ENCODE measurements around the gene TBPL1. TPM values are rescaled to one million over a fixed set of nuclear protein-coding genes. Genes with fewer than 3 reads are reported as not detected.

Gene TBPL1
- polyA plus RNA-seq, 2 of the 4 experiments (the other 2 are of a cell fraction) = 22.4 to 41.1 TPM

DNA sequence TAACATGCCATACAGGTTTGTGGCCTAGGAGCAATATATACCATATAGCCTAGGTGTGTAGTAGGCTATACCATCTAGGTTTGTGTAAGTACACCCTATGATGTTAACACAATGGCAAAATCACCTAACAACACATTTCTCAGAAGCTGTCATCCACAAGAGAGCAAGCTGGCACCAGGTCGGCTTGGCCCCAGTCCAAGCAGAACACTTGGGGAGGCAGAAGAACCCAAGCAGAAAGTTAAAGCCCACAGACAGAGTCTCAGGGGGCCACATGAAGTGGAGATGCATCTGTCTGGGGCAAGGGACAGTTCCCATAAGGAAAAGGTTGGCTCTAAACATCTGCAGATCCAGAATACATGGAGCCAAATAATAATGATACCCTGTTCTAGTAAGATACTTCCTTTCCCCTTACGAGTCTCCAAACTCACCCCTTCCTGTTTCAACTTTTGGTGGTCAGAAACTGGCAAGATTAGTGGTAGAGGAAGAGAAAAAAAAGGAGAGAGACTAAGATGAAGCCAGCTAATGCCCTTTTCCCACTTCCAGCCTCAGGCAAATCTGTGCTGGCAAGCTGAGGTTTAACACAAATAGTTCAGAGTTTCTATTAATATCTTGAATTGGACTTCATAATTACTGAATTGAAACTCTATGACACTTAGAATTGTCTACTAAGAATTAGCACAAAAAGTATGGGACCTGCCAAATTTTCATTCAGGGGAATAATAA, 34.7 kb upstream of the TBPL1 start (continued):
- TF ChIP-seq EP300 (IDR thresholded peaks at IDR 0.05) = no peak

DNA sequence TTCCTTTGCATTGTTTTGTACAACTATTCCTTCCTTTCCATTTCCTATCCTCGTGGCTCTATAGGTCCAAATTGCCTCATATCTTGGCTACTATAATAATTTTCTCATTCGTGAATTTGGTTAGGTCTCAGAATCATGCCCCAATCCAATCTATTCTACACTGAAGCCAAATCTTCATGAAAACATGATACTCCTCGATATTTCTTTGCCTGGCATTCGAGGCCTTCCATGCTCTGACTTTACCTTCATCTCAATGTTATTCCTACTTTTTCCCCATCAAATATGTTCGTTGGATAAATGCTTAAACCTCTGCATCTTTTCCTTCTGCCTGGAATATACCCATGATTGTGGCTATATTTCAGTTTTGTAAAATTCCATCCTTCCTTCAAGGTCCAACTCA, 33.7 kb upstream of the TBPL1 start:
- no peak for DNase-seq (ENCODE audit: low read depth in 1 of 2, low spot score in 1 of 2)
- H3K4me3 ChIP-seq = no peak overlapping the region
- peaks cover 23% of the 10 kb centered on the region for H3K4me1 ChIP-seq
- no peak for FAIRE-seq
- ChIA-PET POLR2A (no interaction called here), CTCF (interaction anchor here (1.4 kb wide), 1 partner anchor 82 kb away, joined by 8 read pairs; no protein-coding TSS in a partner anchor)
- no peak for ATAC-seq
- H3K4me2 ChIP-seq = no peak overlapping the region
- 92% methylated on average over 5 of the region's 5 CpGs for WGBS (ENCODE audit: missing lambda C conversion rate)
- H3K9me3 ChIP-seq = no peaks in the 10 kb centered on the region
- TF ChIP-seq TP53 (CRISPR knock-in tag; IDR thresholded peaks at IDR 0.05) (no peak), RARB (CRISPR knock-in tag; IDR thresholded peaks at IDR 0.05) (no peak), SREBF2 (IDR thresholded peaks at IDR 0.05) (no peak), CBX2 (IDR thresholded peaks at IDR 0.05; ENCODE audit: borderline replicate concordance, low read depth) (no peak), NFE2L2 (conservative IDR thresholded peaks at IDR 0.05; ENCODE audit: low read length) (no peak), HOXB13 (CRISPR knock-in tag; IDR thresholded peaks at IDR 0.05; ENCODE audit: low read depth) (no peak), RNF2 (IDR thresholded peaks at IDR 0.05; ENCODE audit: borderline replicate concordance, low read depth) (no peak), NPAS2 (CRISPR knock-in tag; IDR thresholded peaks at IDR 0.05; ENCODE audit: borderline replicate concordance) (no peak), KDM1A (IDR thresholded peaks at IDR 0.05; ENCODE audit: low read depth) (no peak)
- TF ChIP-seq, protein P1, sequence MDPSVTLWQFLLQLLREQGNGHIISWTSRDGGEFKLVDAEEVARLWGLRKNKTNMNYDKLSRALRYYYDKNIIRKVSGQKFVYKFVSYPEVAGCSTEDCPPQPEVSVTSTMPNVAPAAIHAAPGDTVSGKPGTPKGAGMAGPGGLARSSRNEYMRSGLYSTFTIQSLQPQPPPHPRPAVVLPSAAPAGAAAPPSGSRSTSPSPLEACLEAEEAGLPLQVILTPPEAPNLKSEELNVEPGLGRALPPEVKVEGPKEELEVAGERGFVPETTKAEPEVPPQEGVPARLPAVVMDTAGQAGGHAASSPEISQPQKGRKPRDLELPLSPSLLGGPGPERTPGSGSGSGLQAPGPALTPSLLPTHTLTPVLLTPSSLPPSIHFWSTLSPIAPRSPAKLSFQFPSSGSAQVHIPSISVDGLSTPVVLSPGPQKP (IDR thresholded peaks at IDR 0.05; ENCODE audit: low read depth, low read length) = no peak
- TF ChIP-seq, protein P2, sequence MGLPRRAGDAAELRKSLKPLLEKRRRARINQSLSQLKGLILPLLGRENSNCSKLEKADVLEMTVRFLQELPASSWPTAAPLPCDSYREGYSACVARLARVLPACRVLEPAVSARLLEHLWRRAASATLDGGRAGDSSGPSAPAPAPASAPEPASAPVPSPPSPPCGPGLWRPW (IDR thresholded peaks at IDR 0.05) = no peak
- TF ChIP-seq, protein P3, sequence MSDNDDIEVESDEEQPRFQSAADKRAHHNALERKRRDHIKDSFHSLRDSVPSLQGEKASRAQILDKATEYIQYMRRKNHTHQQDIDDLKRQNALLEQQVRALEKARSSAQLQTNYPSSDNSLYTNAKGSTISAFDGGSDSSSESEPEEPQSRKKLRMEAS (IDR thresholded peaks at IDR 0.05) = no peak
- peak overlapping the region; percentile 79 to 88; a peak in 4 of 6 replicates for H3K27ac ChIP-seq

DNA sequence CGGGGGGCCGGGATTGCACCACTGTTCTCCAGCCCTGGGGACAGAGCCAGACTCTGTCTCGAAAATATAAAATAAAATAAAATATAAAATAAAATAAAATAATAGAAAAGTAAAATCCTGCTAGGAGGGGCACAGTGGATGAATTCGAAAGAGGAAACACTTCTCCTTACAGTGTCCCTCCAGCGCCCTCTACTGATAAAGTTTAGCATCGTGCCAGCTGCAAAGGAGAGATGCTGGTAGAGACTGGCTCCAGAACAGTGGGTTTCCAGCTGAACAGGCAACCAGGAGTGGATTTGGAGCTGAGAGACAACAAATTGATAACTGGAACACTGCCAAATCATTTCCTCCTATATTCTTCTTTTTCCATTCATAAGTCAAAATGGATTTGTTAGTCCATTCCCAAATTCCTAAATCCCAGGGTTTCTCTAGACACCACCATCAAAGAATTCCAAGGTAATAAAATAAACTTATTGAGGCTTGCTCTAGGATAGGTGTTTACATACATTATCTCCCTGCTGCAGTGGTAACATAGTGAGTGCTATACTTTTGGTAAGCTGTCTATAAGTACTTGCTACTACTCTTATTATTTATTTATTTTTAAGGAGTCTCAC, 31.7 kb upstream of the TBPL1 start:
- Histone ChIP-seq H3K4me3 (peak overlapping the region; percentile 33), H3K4me2 (peak overlapping the region; percentile 56), H3K27ac (peak overlapping the region; percentile 66 to 79), H3K9me3 (no peaks in the 10 kb centered on the region), H3K4me1 (peaks cover 20% of the 10 kb centered on the region)
- ChIA-PET CTCF (interaction anchor here (0.6 to 8.0 kb wide), 42 partner anchors 10 to 1098 kb away, joined by 3 to 300 read pairs (median 4); no protein-coding TSS in a partner anchor), POLR2A (no interaction called here)
- peak; percentile 65 to 78 for DNase-seq (ENCODE audit: low read depth in 1 of 2, low spot score in 1 of 2)
- TF ChIP-seq, protein P4, sequence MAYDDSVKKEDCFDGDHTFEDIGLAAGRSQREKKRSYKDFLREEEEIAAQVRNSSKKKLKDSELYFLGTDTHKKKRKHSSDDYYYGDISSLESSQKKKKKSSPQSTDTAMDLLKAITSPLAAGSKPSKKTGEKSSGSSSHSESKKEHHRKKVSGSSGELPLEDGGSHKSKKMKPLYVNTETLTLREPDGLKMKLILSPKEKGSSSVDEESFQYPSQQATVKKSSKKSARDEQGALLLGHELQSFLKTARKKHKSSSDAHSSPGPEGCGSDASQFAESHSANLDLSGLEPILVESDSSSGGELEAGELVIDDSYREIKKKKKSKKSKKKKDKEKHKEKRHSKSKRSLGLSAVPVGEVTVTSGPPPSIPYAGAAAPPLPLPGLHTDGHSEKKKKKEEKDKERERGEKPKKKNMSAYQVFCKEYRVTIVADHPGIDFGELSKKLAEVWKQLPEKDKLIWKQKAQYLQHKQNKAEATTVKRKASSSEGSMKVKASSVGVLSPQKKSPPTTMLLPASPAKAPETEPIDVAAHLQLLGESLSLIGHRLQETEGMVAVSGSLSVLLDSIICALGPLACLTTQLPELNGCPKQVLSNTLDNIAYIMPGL (CRISPR knock-in tag; IDR thresholded peaks at IDR 0.05; ENCODE audit: borderline replicate concordance) = no peak
- TF ChIP-seq, protein P5, sequence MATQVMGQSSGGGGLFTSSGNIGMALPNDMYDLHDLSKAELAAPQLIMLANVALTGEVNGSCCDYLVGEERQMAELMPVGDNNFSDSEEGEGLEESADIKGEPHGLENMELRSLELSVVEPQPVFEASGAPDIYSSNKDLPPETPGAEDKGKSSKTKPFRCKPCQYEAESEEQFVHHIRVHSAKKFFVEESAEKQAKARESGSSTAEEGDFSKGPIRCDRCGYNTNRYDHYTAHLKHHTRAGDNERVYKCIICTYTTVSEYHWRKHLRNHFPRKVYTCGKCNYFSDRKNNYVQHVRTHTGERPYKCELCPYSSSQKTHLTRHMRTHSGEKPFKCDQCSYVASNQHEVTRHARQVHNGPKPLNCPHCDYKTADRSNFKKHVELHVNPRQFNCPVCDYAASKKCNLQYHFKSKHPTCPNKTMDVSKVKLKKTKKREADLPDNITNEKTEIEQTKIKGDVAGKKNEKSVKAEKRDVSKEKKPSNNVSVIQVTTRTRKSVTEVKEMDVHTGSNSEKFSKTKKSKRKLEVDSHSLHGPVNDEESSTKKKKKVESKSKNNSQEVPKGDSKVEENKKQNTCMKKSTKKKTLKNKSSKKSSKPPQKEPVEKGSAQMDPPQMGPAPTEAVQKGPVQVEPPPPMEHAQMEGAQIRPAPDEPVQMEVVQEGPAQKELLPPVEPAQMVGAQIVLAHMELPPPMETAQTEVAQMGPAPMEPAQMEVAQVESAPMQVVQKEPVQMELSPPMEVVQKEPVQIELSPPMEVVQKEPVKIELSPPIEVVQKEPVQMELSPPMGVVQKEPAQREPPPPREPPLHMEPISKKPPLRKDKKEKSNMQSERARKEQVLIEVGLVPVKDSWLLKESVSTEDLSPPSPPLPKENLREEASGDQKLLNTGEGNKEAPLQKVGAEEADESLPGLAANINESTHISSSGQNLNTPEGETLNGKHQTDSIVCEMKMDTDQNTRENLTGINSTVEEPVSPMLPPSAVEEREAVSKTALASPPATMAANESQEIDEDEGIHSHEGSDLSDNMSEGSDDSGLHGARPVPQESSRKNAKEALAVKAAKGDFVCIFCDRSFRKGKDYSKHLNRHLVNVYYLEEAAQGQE (IDR thresholded peaks at IDR 0.05) = no peak
- TF ChIP-seq KDM5A (IDR thresholded peaks at IDR 0.05) (no peak), RARB (CRISPR knock-in tag; IDR thresholded peaks at IDR 0.05) (no peak), HDAC2 (IDR thresholded peaks at IDR 0.05) (no peak), RAD21 (conservative IDR thresholded peaks at IDR 0.05 in 1 of 2, IDR thresholded peaks at IDR 0.05 in 1 of 2) (peak; percentile 85 to 86), SMC3 (IDR thresholded peaks at IDR 0.05) (peak; percentile 69)
- TF ChIP-seq, protein P6, sequence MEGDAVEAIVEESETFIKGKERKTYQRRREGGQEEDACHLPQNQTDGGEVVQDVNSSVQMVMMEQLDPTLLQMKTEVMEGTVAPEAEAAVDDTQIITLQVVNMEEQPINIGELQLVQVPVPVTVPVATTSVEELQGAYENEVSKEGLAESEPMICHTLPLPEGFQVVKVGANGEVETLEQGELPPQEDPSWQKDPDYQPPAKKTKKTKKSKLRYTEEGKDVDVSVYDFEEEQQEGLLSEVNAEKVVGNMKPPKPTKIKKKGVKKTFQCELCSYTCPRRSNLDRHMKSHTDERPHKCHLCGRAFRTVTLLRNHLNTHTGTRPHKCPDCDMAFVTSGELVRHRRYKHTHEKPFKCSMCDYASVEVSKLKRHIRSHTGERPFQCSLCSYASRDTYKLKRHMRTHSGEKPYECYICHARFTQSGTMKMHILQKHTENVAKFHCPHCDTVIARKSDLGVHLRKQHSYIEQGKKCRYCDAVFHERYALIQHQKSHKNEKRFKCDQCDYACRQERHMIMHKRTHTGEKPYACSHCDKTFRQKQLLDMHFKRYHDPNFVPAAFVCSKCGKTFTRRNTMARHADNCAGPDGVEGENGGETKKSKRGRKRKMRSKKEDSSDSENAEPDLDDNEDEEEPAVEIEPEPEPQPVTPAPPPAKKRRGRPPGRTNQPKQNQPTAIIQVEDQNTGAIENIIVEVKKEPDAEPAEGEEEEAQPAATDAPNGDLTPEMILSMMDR (IDR thresholded peaks at IDR 0.05) = peak; percentile 82
- TF ChIP-seq, protein P7, sequence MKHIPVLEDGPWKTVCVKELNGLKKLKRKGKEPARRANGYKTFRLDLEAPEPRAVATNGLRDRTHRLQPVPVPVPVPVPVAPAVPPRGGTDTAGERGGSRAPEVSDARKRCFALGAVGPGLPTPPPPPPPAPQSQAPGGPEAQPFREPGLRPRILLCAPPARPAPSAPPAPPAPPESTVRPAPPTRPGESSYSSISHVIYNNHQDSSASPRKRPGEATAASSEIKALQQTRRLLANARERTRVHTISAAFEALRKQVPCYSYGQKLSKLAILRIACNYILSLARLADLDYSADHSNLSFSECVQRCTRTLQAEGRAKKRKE (CRISPR knock-in tag; IDR thresholded peaks at IDR 0.05; ENCODE audit: low read depth) = no peak
- TF ChIP-seq, protein P2 (IDR thresholded peaks at IDR 0.05) = no peak
- no peak for FAIRE-seq
- WGBS (ENCODE audit: missing lambda C conversion rate) = 17% methylated on average over 6 of the region's 6 CpGs
- peak; percentile 63 to 77; a peak in 4 of 6 replicates for ATAC-seq
